ENCODE results near the gene SEM1. TPM values are rescaled to one million over a fixed set of nuclear protein-coding genes. Genes with fewer than 3 reads are reported as not detected.
"Not testable (repeated sequence)": the region's sequence is repeated elsewhere in the genome, so short reads cannot be mapped to it uniquely, and the experiment has no call there.

The SEM1 gene
- total RNA-seq, 1 donor from 2014 or later: 59.7 TPM

DNA sequence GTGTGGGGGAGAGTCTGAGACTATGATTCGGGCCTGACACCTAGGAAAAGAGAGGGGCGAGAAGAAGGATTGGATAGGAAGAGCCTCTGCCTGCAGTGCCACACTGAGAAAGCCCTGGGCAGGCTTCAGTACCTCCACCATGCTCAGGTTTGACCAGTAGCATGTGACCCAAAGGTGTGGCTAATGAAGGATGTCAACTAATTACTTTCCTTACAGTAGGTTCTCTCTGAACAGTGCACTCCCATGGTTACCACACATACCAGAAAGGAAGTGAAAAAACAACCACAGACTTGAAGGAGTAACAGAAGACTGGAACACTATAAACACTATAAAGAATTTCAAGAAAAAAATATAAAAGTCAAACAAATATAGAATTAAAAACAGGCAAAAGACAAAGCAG, 46.2 kb downstream of the SEM1 start:
- no peak for DNase-seq (ENCODE audit: low spot score)

DNA sequence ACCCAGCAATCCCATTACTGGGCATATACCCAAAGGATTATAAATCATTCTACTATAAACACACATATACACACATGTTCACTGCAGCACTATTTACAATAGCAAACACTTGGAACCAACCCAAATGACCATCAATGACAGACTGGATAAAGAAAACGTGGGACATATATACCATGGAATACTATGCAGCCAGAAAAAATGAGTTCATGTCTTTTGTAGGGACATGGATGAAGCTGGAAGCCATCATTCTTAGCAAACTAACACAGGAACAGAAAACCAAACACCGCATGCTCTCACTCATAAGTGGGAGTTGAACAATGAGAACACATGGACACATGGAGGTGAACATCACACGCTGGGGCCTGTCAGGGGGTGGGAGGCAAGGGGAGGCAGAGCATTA, 47.5 kb downstream of the SEM1 start:
- not testable (repeated sequence) for DNase-seq (ENCODE audit: low spot score)

DNA sequence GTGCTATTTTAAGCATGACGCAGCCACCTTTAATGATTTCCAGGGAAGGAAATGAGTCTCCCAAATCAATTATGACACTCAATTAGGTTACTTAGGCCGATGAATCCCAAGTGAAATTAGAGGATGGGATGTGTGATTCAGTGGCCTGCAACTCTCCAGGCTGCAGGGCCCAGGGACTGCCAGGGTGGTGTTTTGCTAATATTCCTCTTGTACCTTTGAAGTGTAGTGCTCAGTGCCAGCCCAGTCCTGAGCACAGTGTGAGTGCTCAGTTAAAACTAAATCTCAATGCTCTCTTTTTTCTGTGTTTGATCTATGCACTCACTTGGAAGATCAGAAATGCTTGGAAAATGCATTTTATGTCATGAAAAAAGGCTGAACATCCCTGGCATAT, 51.6 kb downstream of the SEM1 start:
- DNase-seq (ENCODE audit: low spot score): no peak

DNA sequence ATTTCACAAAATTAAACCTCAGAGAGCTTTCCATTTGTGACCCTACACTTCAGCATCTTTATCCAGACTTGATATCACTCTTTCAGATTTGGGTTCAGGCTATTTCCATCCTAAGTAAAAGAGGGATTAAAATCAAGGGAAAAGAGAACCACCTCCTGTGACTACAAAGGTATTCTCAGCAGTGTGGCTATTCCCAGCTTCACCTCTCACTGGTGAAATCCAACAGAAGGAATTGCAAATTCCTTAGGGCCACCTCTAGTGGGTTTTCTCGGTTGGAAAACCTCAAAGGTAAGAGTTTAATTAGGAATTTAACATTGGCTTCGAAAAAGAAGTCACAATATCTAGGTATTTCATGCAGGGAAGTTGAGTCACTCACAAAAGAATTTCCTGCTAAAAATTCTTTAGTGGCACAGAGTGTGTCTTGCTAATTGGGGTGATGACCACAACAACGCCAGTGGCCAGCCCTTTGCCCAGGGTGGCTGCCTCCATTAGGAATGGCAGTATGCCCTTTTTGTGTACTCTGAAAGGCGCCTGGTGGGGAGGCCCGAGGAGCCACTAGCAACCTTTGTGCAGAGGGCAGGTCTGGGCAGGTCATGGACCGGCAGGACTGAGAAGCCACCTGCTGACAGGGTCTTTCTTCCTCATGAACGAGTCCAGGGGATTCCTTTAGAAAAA, 52.2 kb downstream of the SEM1 start:
- no peak for DNase-seq (ENCODE audit: low spot score)

DNA sequence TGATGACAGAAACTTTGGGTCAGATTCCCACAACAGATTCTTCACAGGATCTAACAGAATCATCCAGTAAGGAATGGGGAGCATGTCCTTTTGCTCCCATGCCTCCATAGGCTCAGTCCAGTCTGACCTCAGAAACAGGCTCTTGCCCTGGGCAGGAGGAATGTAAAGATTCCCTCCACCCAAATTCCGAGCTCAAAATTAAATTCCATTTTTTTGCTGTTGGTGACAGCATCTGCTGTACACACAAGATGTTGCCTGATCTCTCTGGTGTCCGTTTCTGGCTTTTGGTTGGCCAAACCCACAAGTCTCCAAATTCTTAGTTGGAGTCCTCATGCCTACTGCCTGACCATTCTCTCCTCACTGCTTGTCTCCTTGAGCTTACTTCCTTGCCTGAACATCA, 53.7 kb downstream of the SEM1 start:
- no peak for DNase-seq (ENCODE audit: low spot score)

DNA sequence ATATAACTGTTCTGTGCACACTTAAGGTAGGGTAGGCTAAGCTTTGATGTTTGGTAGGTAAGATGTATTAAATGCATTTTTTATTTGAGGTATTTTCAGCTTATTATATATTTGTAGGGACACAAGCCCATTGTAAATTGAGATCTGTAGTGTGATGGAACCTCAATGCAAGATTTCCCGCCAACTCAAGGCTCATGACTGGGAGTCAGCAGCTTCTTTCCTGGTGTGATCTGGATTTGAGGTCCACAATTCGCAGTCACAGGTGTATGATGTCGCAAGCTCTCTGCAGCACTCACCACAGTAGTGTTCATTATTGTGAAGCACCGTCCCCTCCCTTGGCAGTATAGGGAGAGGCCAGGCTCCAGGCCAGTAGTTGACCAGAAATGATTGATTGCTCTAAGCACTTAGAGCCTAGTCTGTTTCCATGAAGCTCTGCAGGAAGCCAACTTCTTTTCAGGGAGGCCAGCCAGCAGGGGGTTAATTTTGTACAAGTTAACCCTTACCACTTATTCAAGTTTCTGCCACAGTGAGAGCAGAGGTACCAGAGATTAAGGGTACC, 54.9 kb downstream of the SEM1 start:
- DNase-seq (ENCODE audit: low spot score): no peak

DNA sequence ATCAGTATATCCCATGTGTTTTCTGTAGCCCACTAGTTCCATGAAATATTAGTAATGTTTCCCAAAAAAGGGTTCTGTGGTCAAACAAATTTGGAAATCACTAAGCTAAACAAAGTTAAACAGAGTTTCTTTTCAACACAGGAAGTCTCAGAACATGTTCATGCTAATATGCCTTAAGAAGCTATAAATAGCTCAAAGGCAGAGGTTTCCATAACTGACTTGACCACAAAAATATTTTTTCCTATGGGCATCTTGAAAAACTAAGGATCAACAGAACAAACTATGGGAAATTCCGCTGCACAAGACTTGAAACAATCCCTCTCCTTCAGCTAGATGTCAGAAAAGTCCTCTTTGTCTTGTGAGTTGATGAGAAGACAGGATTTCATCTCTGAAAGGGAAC, 59.7 kb downstream of the SEM1 start:
- no peak for DNase-seq (ENCODE audit: low spot score)

DNA sequence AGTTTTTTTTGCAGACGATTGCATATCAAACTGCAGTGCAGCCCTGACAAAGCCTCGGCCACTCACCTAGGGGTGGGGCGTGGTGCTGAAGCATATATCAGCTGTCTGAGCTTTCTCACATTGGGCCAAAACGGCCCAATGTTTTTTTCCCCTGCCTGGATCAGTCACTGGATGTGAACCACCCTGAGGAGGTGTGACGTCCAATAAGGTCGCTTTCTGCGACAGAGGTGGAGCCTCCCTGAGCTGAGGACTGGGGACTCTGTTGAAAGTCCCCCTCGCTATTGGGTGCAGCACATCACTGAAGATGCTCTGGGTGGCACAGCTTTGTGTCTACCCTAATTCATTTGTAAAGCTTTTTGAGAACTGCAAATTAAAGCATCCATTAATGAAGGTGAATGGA, 60.9 kb downstream of the SEM1 start:
- DNase-seq (ENCODE audit: low spot score): no peak

DNA sequence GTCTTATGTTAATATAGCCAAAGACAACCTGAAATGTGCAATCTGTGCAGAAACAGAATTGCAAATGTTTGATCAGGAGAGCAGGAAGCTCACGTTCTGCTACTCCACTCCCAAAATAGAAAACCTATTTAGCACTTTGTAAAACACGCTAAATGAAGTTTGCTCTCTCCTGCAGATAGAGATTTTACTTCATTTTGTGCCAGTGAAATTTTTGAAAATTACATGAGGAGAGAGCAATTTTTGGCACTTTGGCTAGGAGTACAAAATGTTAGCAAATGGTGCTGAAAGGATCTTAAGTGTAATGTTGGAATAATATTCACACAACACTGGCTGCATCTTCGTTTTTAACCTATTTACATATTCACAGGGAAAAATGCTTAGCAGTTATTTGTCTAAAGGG, 61.9 kb downstream of the SEM1 start:
- no peak for DNase-seq (ENCODE audit: low spot score)

DNA sequence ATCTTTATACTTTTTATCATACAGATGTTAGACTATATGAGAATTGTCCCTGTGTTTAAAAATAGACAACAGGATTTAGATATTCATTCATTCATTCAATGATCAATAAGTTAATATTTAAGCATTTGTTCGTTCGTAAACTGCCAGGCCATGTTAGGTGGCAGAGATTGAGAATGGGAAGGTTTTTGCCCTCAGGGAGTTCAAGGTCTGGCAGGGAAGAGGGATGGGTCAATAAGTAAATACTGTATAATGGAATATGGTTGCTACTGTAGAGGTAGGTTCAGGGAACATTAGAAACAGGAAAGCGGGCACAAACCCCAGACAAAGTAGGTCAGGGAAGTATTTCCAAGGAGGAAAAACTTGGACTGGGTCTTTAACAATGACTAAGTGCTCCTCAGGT, 64.6 kb downstream of the SEM1 start:
- no peak for DNase-seq (ENCODE audit: low spot score)

DNA sequence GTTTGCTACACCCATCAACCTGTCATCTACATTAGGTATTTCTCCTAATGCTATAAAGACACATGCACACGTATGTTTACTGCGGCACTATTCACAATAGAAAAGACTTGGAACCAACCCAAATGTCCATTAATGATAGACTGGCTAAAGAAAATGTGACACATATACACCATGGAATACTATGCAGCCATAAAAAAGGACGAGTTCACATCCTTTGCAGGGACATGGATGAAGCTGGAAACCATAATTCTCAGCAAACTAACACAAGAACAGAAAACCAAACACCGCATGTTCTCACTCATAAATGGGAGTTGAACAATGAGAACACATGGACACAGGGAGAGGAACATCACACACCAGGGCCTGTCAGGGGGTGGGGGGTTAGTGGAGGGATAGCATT, 66.2 kb downstream of the SEM1 start:
- DNase-seq (ENCODE audit: low spot score): not testable (repeated sequence)

DNA sequence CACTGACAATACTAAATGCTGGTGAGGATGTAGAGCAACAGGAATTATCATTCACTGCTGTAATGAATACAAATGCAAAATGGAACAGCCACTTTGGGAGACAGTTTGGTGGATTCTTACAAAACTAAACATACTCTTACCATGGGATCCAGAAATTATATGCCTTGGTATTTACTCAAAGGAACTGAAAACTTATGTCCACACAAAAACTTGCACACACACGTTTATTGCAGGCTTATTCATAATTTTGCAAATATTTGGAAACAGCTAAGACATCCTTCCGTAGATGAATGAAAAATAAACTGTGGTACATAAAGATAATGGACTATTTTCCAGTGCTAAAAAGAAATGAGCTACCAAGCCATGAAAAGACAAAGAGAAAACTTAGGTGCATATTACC, 69.6 kb downstream of the SEM1 start:
- no peak for DNase-seq (ENCODE audit: low spot score)
